GM19239 (cell line): Measurements from ENCODE around the gene ATP8A2.

Source experiments
- DNase-seq: peaks from one replicate; pipeline ENCODE4 v3.0.0; 2011; ENCODE audit warnings: low spot score; ENCODE audit not compliant: insufficient read length
- FAIRE-seq: peaks from 2 replicates; lab custom pipeline; 2011; peaks lifted over from hg19 to GRCh38; lab: Jason Lieb, UNC

The ATP8A2 gene

DNA sequence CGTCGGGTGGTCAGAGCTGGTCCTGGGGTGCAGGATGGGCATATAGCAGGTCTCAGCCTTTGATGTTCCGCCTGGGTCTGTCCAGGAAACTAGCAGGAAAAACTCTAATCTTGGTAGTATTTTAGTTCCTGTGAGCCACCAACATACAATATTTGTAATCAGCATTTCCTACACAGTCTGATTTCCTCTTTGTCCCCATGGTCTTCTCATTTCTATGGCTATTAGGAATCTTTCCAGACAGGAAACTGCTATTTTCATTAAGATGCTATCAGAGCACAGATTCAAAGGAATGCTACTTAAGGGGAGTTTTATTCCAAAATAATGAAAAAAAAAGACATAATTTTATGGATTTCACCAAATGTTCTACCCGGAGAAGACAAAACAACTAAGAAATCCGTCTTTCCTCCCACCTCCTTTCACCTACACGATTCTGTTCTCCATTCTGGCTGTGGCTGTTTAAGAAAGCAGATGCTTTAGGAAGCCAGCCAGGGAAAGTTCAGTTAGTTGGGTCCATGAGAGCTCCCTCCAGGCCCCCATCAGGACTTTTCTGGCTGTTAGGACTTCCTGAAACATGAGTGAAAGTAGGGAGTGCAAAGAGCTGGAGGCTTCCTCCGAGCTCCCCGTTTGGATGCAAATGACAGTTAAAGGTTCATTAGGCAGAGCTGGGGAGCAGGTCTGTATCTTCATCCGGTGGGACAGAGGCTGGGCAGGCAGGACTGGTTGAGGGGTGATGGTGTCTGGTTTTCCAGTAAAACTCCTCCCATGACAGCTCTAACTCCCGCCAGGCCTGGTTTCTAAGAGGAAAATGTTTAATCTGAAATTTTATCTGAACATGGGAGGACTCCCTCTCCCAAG, 643.7 kb downstream of the ATP8A2 start:
- no peak for FAIRE-seq
- no peak for DNase-seq

DNA sequence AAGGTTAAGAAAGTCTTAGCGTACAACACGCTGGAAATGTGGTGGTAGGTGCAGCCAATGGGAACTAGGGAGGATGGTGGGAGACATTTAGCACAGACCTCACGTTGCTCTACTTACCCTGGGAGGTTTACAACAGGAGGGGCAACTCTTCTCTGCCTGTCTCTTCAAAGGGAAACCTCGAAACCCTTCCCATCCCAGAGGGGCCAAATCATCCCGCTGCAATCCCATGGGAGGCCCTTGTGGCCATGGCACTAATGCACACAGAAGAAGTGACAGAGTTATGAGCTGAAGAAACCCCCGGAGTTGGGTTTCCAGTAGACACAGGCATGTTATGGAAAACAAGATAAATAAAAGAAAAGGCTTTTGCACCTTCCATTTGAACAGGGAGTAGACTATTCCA, 644.4 kb downstream of the ATP8A2 start:
- no peak for DNase-seq
- no peak for FAIRE-seq

DNA sequence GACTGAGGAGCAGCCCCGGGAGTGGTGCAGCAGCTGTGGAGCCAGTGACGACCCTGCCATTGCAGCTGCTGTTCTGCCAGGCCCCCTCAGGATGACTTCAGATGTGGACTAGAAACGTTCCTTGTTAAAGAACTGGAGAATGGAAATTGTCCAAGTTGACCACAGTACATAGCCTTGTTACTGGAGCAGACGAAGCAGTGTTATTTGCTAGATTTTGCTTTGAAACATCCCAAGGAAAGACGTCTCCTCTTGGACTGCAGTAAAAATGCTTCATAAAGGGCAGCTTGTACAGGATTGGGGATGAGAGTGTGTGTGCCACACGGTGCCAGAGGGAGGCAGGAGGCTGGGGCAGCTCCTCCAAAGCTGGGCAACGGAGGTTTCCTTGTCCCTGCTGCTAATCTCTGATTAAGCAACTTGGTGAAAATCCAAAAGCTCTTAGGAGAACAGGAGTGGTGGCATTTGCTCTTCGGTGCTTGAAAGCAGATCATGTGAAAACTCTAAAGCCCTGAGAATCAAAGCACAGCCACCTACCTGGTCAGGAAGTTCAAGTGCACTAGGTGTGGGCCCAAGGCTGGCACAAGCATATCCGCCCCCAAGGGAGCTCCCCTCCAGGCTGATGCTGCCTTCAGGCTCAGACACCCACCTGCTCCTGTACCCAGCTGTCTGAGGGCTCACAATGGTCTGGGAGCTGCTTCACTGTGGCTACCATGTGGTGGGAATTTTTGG, 645.6 kb downstream of the ATP8A2 start:
- DNase-seq (no peak), FAIRE-seq (no peak)

DNA sequence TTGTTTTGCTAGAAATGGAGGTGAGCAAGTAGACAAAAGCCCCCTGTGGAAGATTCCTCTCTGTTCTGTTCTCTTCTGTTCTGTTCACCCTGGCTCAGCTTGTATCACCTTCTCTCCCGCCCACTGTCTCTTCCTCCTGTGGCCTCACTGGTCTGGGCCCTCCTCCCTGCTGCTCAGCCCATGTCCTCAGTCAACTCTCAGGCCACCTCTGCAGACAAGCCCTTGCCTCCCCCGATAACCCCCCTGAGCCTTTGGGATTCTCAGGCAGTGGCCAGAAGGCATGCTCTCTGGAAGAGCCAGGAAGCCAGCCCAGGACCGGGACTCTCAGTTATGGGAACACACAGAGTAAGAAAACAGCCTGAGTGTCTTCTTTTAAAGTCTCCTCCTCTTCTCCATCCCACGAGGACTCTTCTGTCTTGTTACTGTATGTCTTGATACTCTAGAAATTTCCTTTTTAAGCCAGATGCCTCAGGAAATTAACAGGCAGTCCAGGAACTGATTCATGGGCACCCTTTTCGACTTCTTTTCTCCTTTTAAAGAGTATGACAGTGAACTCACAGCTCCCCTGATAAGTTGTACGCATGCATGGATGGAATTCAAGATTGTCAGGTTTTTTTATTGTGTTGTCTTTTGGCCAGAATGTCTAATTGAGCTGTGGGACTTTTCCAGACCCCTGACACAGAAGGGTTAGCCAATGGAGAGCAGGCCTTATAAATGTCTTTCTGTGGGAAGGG, 646.3 kb downstream of the ATP8A2 start:
- FAIRE-seq (no peak), DNase-seq (no peak)

DNA sequence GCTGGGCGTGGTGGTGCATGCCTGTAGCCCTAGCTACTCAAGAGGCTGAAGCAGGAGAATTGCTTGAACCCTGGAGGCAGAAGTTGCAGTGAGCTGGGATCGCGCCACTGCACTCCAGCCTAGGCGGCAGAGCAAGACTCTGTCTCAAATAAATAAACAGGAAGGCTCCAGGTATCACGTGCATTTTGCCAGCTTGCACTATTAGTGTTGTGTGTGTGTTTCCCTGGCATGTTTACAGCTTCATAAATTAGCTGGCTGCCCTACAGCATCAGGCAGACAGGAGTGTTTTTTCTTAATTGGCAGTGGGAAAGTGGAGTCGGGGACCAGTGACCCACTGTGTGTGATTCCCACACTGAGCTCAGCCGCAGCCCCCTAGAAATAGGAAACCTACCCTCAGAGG, 647.5 kb downstream of the ATP8A2 start:
- DNase-seq, result no peak
- FAIRE-seq, result no peak

DNA sequence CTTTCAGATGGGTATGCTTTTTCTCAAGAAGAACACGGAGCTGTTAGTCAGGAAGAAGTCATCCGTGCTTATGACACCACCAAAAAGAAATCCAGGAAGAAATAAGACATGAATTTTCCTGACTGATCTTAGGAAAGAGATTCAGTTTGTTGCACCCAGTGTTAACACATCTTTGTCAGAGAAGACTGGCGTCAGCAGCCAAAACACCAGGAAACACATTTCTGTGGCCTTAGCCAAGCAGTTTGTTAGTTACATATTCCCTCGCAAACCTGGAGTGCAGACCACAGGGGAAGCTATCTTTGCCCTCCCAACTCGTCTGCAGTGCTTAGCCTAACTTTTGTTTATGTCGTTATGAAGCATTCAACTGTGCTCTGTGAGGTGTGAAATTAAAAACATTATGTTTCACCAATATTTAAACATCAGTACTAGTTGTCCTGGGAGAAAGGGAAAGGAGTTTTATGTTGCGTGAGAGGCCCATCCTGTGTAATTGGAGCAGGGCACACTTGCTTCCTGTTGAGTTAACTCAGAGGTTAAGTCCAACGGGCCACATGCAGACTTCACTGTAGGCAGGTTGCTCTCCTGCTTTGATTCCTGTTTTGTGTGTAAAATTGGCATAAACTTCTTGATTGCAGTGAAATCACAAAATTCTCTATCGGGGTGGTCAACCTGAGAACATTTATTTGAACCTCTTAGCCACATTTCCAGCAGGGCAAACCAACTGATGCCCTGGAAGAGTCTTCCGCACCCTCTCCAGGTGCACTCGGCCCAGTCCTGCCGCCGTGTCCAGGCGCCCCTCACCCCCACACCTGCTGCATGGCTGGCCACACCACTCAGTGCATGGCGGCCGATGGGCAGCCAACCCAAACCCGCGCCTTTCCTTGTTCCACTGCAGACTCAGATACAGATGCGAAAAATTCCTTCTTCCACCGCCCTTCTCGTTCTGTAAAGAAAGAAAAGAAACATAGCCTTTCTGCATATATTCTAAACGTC, 648.4 kb downstream of the ATP8A2 start:
- no peak for DNase-seq
- no peak for FAIRE-seq

DNA sequence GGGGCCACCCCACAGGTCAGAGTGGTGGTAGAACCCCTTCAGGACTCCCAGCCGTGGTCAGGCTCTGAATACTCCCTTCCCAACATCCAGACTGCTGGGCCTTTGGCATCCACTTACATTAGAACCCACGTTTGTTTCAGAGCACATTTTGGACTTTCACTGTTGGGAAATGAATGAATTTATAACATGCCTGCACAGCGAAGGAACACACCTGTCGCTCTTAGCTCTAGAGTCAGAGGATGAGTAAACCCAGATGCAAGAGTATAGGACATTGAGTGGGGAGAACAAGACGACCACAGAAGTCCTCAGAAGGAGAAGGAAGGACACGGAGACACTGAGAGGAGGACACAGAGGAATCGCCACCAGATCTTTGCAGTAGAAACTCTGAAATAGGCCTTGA, 649.1 kb downstream of the ATP8A2 start:
- no peak for DNase-seq
- no peak for FAIRE-seq

DNA sequence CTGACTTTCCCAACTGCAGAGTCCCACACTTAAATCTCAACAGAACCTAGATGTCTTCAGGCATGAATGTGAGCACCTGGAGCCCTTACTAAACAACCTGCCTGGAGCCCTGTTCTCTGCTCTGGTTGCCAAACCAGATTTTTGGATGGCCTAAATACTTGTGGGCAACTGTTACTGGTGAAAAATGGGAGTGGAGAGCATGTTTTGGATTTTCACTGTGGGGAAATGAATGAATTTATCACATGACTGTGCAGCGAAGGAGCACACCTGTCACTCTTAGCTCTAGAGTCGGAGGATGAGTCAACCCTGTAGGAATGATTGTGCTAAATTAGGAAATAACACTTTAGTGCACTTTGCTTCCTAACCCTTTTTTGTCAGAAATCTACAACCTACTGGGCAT, 649.7 kb downstream of the ATP8A2 start:
- FAIRE-seq (no peak), DNase-seq (no peak)

DNA sequence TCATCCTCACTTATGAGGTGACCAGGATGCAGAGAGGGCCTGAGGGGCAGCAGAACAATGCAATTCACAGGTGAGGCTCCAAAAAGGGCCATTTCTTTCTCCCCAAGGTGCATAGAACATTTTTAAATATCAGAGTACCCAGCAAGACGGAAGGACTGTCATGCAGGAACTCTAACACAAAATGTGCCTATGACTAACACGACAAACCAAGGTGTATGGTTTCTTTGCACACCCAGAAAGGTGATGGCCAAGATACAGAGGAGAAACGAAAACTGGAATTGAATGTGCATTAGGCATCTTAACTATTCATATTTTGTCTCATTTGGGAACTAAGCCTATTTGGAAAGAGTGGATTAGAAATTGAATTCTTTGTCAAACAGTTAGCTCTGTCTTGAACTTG, 650.2 kb downstream of the ATP8A2 start:
- DNase-seq, result no peak

DNA sequence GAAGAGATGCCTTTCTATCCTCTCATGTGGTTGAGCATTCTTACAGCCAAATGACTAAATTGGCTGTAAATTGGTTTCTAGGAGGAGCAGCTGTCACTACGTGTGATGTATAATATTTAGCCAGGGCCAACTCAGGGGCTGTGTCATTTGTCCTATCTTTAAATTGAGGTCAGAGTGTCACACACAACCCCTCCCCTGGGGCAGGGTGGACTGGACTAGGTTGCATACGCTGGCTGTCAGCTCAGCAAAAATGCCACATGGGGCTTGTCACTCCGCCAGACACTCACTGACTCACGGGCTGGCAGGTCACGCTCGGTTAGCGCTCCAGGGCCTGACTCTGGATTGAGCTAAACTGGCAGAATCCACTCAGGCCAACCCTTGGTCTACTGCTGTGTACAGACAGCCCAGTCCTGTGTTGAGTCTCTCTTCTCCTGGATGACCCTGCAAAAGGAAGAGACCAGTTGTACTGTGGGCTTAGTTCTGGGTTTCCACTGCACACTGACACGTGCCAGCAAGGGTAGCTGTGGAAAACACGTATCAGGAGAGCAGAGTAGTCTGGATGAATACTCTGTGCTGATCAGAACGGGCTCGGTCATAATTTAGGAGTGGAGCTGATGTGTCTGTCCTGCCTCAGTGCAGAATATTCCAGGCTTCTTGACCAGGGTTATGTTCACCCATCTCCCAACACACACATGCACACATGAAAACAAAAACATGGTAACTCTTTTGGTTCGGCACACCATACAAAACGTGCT, 650.9 kb downstream of the ATP8A2 start:
- FAIRE-seq (no peak), DNase-seq (no peak)

More for the DNA sequence above, 650.2 kb downstream of the ATP8A2 start:
- FAIRE-seq, result no peak

DNA sequence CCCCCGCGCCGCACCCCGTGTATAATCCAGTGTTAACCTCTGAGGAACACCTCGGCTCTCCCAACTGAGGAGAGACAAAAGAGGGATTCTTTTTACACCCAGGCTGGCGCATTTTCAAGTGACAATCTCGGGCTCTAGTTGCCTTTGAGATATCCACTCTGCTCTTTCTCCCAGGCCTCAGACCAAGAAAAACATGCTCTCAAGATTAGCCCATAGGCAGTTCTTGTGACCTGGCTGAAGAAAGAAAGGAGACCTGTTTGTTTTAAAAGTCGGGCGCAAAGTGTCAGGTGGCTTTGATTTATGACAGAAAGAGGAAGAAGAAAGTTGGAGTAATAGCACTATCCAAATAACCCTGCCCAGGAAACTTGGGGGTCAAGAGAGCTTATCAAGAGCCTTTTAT, 652.8 kb downstream of the ATP8A2 start:
- DNase-seq, result no peak
- FAIRE-seq, result no peak

DNA sequence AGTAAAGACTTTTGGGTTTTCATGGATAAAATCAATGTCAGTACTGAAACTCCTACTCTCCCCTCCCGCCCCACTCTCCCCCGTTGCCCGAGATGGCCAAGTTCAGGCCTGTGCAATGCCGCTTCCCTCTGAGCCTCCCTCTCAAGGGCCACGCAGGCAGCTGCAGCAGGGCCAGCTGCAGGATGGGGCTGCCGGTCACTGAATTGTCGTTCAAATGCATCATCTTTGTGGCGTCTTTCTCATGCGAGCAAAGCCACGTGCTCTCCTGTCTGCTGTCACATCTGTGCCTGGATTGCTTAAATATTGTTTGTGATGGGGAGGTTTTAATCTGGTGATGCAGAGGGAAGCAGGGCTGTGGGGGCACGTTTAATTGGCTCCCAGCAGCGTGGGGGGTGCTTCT, 653.4 kb downstream of the ATP8A2 start:
- no peak for DNase-seq
- no peak for FAIRE-seq

DNA sequence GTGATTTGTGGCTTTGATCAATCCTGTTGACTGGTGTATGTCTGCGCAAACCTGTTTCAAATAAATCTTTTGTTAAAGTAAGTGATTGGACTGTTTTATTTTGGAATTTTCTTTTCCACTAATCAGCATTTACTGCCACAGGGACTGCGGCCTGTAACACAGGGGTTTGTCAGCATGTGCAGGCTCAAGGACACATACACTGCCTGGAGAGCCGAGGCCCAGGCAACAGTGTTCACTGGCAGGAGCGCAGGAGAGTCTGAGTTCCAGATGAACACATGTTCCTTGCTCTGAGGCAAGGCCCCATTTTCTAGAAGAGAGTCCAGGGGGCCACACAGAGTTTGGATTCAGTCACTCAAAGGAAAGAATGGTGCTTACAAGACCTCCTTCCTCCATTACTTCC, 654.0 kb downstream of the ATP8A2 start:
- no peak for DNase-seq
- FAIRE-seq, result no peak

DNA sequence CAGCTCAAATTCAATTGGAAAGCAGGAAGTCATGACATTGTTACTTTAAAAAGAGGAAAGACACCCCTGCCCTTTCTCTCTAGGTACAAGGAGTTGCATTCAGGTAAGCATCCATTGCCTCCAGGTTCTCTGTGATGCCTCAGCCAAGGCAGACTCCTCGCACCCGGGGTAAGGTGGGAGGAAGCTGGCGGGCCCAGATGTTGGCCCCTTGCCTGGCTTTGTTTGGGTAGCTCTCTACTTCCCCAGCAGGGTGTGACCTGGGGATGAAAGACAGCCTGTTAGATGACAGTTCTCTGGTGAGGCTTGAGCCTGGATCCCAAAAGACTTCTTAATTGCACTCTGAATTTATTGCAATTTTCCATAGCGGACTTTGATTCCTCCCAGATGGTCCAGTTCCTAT, 654.4 kb downstream of the ATP8A2 start:
- DNase-seq (no peak), FAIRE-seq (no peak)

DNA sequence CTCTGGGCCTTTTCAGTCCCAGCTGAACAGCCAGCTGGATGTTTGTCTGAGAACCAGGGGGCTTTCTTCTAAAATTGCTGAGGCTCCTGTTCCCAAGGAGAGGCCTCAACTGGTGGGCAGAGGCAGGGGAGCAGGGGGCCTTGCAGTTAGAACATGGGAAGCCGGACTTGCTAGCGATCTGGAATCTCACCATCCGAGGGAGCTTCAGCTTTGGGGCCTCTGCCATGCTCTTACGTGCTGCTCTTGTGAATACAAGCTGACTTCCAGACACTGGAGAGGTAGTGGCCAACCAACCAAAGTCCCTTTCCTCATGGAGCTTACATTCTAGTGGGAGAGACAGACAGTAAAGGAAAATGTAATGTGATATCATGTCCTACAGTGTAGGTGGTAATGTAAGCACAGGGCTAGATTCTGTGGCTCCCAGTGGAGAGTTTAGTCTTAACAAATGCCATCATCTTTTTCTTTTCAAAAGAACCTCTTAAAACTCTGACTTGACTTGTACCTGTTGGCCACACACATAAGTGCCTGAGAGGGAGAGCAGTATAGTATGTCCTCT, 657.9 kb downstream of the ATP8A2 start:
- FAIRE-seq (no peak), DNase-seq (no peak)

DNA sequence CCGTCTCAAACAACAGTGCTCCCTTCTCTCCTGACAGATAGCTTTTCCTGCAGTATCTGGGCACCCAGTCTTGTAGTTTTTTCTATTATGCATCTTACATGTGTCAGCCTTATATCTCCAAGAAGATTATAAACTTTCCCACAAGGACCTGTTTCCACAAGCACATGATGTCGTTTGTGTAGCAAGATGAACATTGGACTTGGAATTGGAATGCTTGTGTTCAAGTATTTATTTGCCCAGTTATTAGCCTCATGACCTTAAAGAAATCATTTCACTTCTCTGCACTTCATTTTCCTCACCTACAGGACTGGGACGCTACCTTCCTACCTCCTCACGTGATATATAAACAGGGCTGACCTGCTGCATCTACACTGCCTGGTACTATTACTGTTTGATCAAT, 658.6 kb downstream of the ATP8A2 start:
- no peak for FAIRE-seq
- DNase-seq, result no peak

DNA sequence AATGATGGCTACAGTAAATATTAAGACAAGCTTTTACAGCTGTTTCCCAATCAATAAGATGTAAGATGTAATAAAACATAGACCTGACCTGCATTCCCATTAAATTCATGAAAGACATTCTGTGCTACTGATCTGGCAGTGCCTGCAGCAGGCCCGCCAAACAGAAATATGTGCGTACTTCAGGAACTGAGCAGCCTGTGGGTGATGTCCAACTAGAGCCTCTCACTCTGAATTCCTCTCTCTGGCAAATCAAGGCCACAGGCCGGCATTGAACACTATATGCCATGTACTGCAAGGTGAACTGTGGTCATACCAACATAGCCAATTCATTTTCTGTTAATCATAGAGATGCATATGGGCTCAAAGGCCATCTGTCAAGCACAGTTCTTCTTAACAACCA, 662.2 kb downstream of the ATP8A2 start:
- no peak for FAIRE-seq

DNA sequence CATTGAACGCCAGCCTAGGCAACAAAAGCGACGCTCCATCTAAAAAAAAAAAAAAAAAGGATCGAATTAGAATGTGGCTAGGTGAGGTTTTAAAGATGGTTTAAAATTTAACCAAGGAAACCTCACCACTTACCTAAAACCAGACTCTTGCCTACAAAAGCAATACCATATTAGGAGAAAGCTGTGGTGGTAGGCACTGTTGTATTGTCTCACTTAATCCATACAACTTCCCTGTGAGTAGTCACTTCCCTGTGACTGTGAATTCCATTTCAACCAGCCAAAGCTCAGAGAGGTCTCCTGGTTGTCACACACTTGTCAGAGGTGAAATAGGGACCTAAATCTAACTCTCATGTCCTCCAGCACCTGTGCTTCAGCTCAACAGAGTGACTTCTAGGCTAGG, 664.6 kb downstream of the ATP8A2 start:
- FAIRE-seq (no peak), DNase-seq (no peak)

More for the DNA sequence above, 662.2 kb downstream of the ATP8A2 start:
- no peak for DNase-seq

DNA sequence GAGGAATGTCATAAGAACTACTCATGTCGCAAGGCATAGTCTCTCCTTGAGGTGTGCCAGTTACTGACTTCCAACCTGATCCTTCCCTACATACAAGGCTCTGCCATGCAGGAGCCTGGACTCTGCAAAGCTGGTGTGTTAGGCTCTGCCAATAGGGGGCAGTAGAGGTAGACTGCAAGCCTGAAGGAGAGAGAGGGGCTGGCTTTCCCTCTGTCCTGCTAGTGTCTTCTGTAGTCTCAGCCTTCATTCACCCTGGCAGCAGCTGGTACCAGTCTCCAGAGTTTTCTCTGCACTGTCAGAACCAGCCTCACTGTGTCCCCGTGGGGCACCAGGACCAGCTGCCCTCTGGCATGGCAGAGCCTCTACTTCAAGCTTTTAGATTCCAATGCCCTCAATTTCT, 665.5 kb downstream of the ATP8A2 start:
- DNase-seq (no peak), FAIRE-seq (no peak)
